Lung microvascular endothelial cell (primary cell): ENCODE measurements around the gene PRR33. TPM values are rescaled to one million over a fixed set of nuclear protein-coding genes. Genes with fewer than 3 reads are reported as not detected.

Experiments used
- DNase-seq, 2 donors: peaks; one replicate each; pipeline versions ENCODE4 v3.0.0 to v3.0.0-alpha.2; 2010; ENCODE audit warnings: low read depth in 2 of 2
- total RNA-seq: library from RNA; depleted of rRNA; stranded (reverse); fragments of >200 nt; gene quantifications from 2 replicates; pipeline ENCODE4 v1.2.1, GENCODE V29; 2014

Gene PRR33
- total RNA-seq, 1 donor from 2014 or later, result not detected

GRCh38 chr11:1838426-1839144, 53.1 kb downstream of the PRR33 start, which contains the start of gene TNNI2:
Gene TNNI2, plus strand, starts transcription at chr11:1838981. Its CDS starts 716 bp downstream, at chr11:1839697.
- DNase-seq, result no peak

Other genes starting within 250 kb of the PRR33 start
- gene KRTAP5-6, start 194.7 kb downstream of the PRR33 start, total RNA-seq, result not detected in 2 replicates
- gene IFITM10, start 141.3 kb downstream of the PRR33 start, total RNA-seq, result 0.44 and 1.2 TPM in 2 replicates
- gene CTSD, start 128.0 kb downstream of the PRR33 start, total RNA-seq, result 158 and 532 TPM in 2 replicates
- not detected in 2 replicates for gene SYT8, start 56.9 kb downstream of the PRR33 start, total RNA-seq
- gene TNNI2, start 52.9 kb downstream of the PRR33 start, total RNA-seq, result not detected in 2 replicates
- gene LSP1, start 38.8 kb downstream of the PRR33 start, total RNA-seq, result under 0.01 TPM in 1 of 2 replicates, not detected in the other
- not detected in 2 replicates for gene TNNT3, start 27.8 kb upstream of the PRR33 start, total RNA-seq
- 58.0 and 77.6 TPM in 2 replicates for gene MRPL23, start 55.4 kb upstream of the PRR33 start, total RNA-seq
- 20.0 and 53.6 TPM in 2 replicates for gene H19, start 105.9 kb upstream of the PRR33 start, total RNA-seq
- 4.6 and 6.7 TPM in 2 replicates for gene IGF2, start 247.5 kb upstream of the PRR33 start, total RNA-seq